Adipocyte (in vitro differentiated cells): ENCODE results near the gene HDGFL3.
"Not testable (repeated sequence)": the region's sequence is repeated elsewhere in the genome, so short reads cannot be mapped to it uniquely, and the experiment has no call there.

ENCODE experiments used
- DNase-seq: peaks from one replicate; pipeline ENCODE4 v3.0.0-alpha.2; 2015; ENCODE audit warnings: low read depth
- H3K27me3 ChIP-seq: replicated peaks from 2 replicates; pipeline ENCODE4 v1.7.0; 2013; ENCODE audit warnings: mild to moderate bottlenecking, low read length, moderate library complexity; ENCODE audit not compliant: control insufficient read depth, insufficient read depth
- H3K36me3 ChIP-seq: 2 replicates; pipeline ENCODE4 v1.7.0; 2013; ENCODE audit warnings: low read length, mild to moderate bottlenecking, moderate library complexity; ENCODE audit not compliant: control insufficient read depth, insufficient read depth, severe bottlenecking
- H3K4me1 ChIP-seq: 2 replicates; pipeline ENCODE4 v1.7.0; 2013; ENCODE audit warnings: mild to moderate bottlenecking, low read length, moderate library complexity; ENCODE audit not compliant: control insufficient read depth, insufficient read depth
- H3K4me3 ChIP-seq: 2 replicates; pipeline ENCODE4 v1.7.0; 2013; ENCODE audit warnings: mild to moderate bottlenecking, low read length, moderate library complexity
- H3K9ac ChIP-seq: 2 replicates; pipeline ENCODE4 v1.7.0; 2013; ENCODE audit warnings: mild to moderate bottlenecking, low read length, moderate library complexity
- H3K9me3 ChIP-seq: 2 replicates; pipeline ENCODE4 v1.7.0; 2013; ENCODE audit warnings: mild to moderate bottlenecking, low read length, moderate library complexity; ENCODE audit not compliant: control insufficient read depth

The HDGFL3 gene

GRCh38 chr15:83207660-83208366 lies at the start of gene HDGFL3:
Gene HDGFL3, minus strand, starts transcription at chr15:83207823. Its CDS starts 409 bp downstream, at chr15:83207414.
- H3K9ac ChIP-seq: peak within 1 kb of the TSS; percentile 86
- peak within 1 kb of the TSS; percentile 87 for H3K4me3 ChIP-seq
- peaks cover 11% of the 10 kb centered on the region for H3K4me1 ChIP-seq
- H3K9me3 ChIP-seq: no peaks in the 10 kb centered on the region
- H3K36me3 ChIP-seq: no peaks in the 10 kb centered on the region
- H3K27me3 ChIP-seq: no peaks in the 10 kb centered on the region
- peak; percentile 81 for DNase-seq

- Histone ChIP-seq H3K36me3 (no peaks in the 10 kb centered on the region), H3K4me3 (no peak overlapping the region)
- DNase-seq: peak; percentile 75
These were observed 43.2 kb upstream of the HDGFL3 start for GRCh38 chr15:83250781-83251180.

GRCh38 chr15:83249030-83249343 lies 41.4 kb upstream of the HDGFL3 start:
- no peak for DNase-seq
- no peaks in the 10 kb centered on the region for H3K36me3 ChIP-seq

More at GRCh38 chr15:83250781-83251180, 43.2 kb upstream of the HDGFL3 start:
- Histone ChIP-seq H3K9me3 (peaks cover 3% of the 10 kb centered on the region), H3K9ac (no peak overlapping the region), H3K27me3 (peaks cover 23% of the 10 kb centered on the region), H3K4me1 (peaks cover 13% of the 10 kb centered on the region)

GRCh38 chr15:83248151-83249029 lies 40.8 kb upstream of the HDGFL3 start:
- Histone ChIP-seq H3K4me1 (peaks cover 13% of the 10 kb centered on the region), H3K27me3 (peaks cover 35% of the 10 kb centered on the region), H3K9ac (no peak overlapping the region), H3K36me3 (no peaks in the 10 kb centered on the region), H3K9me3 (peaks cover 5% of the 10 kb centered on the region), H3K4me3 (no peak overlapping the region)
- peak; percentile 89 for DNase-seq

More at GRCh38 chr15:83249030-83249343, 41.4 kb upstream of the HDGFL3 start:
- Histone ChIP-seq H3K27me3 (peaks cover 29% of the 10 kb centered on the region), H3K9me3 (peaks cover 5% of the 10 kb centered on the region), H3K4me1 (peaks cover 13% of the 10 kb centered on the region), H3K9ac (no peak overlapping the region), H3K4me3 (no peak overlapping the region)

- Histone ChIP-seq H3K36me3 (no peaks in the 10 kb centered on the region), H3K4me3 (no peak overlapping the region), H3K27me3 (peaks cover 32% of the 10 kb centered on the region), H3K9ac (no peak overlapping the region), H3K4me1 (peaks cover 2% of the 10 kb centered on the region), H3K9me3 (peaks cover 11% of the 10 kb centered on the region)
- DNase-seq: no peak
These were observed 36.0 kb upstream of the HDGFL3 start for GRCh38 chr15:83243634-83244033.

GRCh38 chr15:83230242-83230641 lies 22.6 kb upstream of the HDGFL3 start:
- no peaks in the 10 kb centered on the region for H3K27me3 ChIP-seq
- H3K9ac ChIP-seq: no peak overlapping the region
- no peak for DNase-seq
- no peaks in the 10 kb centered on the region for H3K9me3 ChIP-seq
- H3K4me3 ChIP-seq: no peak overlapping the region
- H3K36me3 ChIP-seq: no peaks in the 10 kb centered on the region
- H3K4me1 ChIP-seq: no peaks in the 10 kb centered on the region

- Histone ChIP-seq H3K9me3 (no peaks in the 10 kb centered on the region), H3K36me3 (no peaks in the 10 kb centered on the region), H3K9ac (no peak overlapping the region), H3K4me3 (no peak overlapping the region), H3K27me3 (no peaks in the 10 kb centered on the region), H3K4me1 (no peaks in the 10 kb centered on the region)
- DNase-seq: no peak
These were observed 17.8 kb upstream of the HDGFL3 start for GRCh38 chr15:83225449-83225848.

GRCh38 chr15:83221781-83222180 lies 14.2 kb upstream of the HDGFL3 start:
- not testable (repeated sequence) for H3K9me3 ChIP-seq, H3K9ac ChIP-seq, H3K27me3 ChIP-seq, H3K36me3 ChIP-seq, H3K4me1 ChIP-seq, H3K4me3 ChIP-seq, DNase-seq

- Histone ChIP-seq H3K9ac (no peak overlapping the region), H3K9me3 (no peaks in the 10 kb centered on the region), H3K4me3 (no peak overlapping the region), H3K4me1 (no peaks in the 10 kb centered on the region), H3K36me3 (no peaks in the 10 kb centered on the region), H3K27me3 (no peaks in the 10 kb centered on the region)
- DNase-seq: no peak
These were observed 11.4 kb upstream of the HDGFL3 start for GRCh38 chr15:83219026-83219425.

GRCh38 chr15:83215306-83215705 lies 7.7 kb upstream of the HDGFL3 start:
- H3K36me3 ChIP-seq: no peaks in the 10 kb centered on the region
- no peak for DNase-seq
- H3K27me3 ChIP-seq: no peaks in the 10 kb centered on the region
- no peaks in the 10 kb centered on the region for H3K4me1 ChIP-seq
- H3K9ac ChIP-seq: no peak overlapping the region
- H3K4me3 ChIP-seq: no peak overlapping the region
- H3K9me3 ChIP-seq: no peaks in the 10 kb centered on the region

- no peaks in the 10 kb centered on the region for H3K36me3 ChIP-seq
- no peak for DNase-seq
- H3K4me3 ChIP-seq: no peak overlapping the region
- H3K4me1 ChIP-seq: peaks cover 9% of the 10 kb centered on the region
- no peaks in the 10 kb centered on the region for H3K27me3 ChIP-seq
- no peak overlapping the region for H3K9ac ChIP-seq
- no peaks in the 10 kb centered on the region for H3K9me3 ChIP-seq
These were observed 3.0 kb upstream of the HDGFL3 start for GRCh38 chr15:83210619-83211018.
